Measurements from ENCODE around the gene PTPRZ1. TPM values are rescaled to one million over a fixed set of nuclear protein-coding genes. Genes with fewer than 3 reads are reported as not detected.
A peak's percentile ranks its signal among the peaks of the same experiment; 100 is the strongest.

PTPRZ1 gene
- total RNA-seq, 1 donor from 2014 or later, result 31.5 TPM

GRCh38 chr7:121954803-121955202, 81.8 kb downstream of the PTPRZ1 start:
- no peak for DNase-seq

- DNase-seq, result no peak
Measured at GRCh38 chr7:121957626-121958025, 84.7 kb downstream of the PTPRZ1 start.

GRCh38 chr7:121960678-121961077, 87.7 kb downstream of the PTPRZ1 start:
- no peak for DNase-seq

- DNase-seq, result peak; percentile 31
Measured at GRCh38 chr7:121961089-121961867, 88.3 kb downstream of the PTPRZ1 start.

GRCh38 chr7:121966276-121966934, 93.4 kb downstream of the PTPRZ1 start:
- DNase-seq, result no peak

- no peak for DNase-seq
Measured at GRCh38 chr7:121966935-121967332, 94.0 kb downstream of the PTPRZ1 start.

- no peak for DNase-seq
Measured at GRCh38 chr7:121985476-121986030, 112.6 kb downstream of the PTPRZ1 start.

- DNase-seq, result no peak
Measured at GRCh38 chr7:121992068-121992467, 119.1 kb downstream of the PTPRZ1 start.

GRCh38 chr7:121994625-121995410, 121.9 kb downstream of the PTPRZ1 start:
- DNase-seq, result peak; percentile 86

- DNase-seq, result no peak
Measured at GRCh38 chr7:122006687-122007086, 133.7 kb downstream of the PTPRZ1 start.

- DNase-seq, result no peak
Measured at GRCh38 chr7:122010116-122010515, 137.2 kb downstream of the PTPRZ1 start.

GRCh38 chr7:122013065-122013464, 140.1 kb downstream of the PTPRZ1 start:
- DNase-seq, result no peak

- DNase-seq, result no peak
Measured at GRCh38 chr7:122013630-122014029, 140.7 kb downstream of the PTPRZ1 start.

- DNase-seq, result no peak
Measured at GRCh38 chr7:122014697-122015096, 141.7 kb downstream of the PTPRZ1 start.

- DNase-seq, result no peak
Measured at GRCh38 chr7:122018032-122018431, 145.1 kb downstream of the PTPRZ1 start.

GRCh38 chr7:122027058-122027457, 154.1 kb downstream of the PTPRZ1 start:
- no peak for DNase-seq

- no peak for DNase-seq
Measured at GRCh38 chr7:122033641-122034040, 160.7 kb downstream of the PTPRZ1 start.

GRCh38 chr7:122035876-122036275, 162.9 kb downstream of the PTPRZ1 start:
- DNase-seq, result no peak

- no peak for DNase-seq
Measured at GRCh38 chr7:122038134-122038533, 165.2 kb downstream of the PTPRZ1 start.

GRCh38 chr7:122038904-122039303, 165.9 kb downstream of the PTPRZ1 start:
- DNase-seq, result no peak

- no peak for DNase-seq
Measured at GRCh38 chr7:122040147-122040546, 167.2 kb downstream of the PTPRZ1 start.

- DNase-seq, result no peak
Measured at GRCh38 chr7:122046402-122046801, 173.4 kb downstream of the PTPRZ1 start.

GRCh38 chr7:122054393-122054792, 181.4 kb downstream of the PTPRZ1 start:
- no peak for DNase-seq

All from tongue (tissue), 2 donors.